SKM-1 (cell line): ENCODE measurements around the gene RAB8B.

Experiments
- DNase-seq: peaks from one replicate; lab custom pipeline; 2025; ENCODE audit not compliant: unreplicated experiment; lab: John Stamatoyannopoulos, UW

Gene RAB8B

GRCh38 chr15:63181648-63182047, 7.8 kb upstream of the RAB8B start:
- DNase-seq: no peak

DNA sequence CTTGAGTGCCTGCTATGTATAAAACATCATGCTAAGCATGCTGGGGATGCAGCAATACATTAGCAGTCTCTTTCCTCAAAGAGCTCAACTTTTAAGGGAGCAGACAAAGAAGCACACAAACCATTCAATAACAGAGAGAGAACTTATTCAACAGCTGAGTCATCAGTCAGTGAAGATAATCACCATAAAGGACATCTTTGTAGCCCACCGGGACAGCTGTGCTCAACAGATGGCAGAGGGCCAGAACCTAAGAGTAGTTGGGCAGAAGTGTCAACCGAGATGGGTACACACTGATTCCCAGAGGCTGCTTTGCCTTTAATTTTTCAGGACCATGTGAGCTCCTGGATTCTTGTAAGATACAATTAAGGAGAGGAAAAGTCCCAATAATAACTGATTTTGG, 4.2 kb upstream of the RAB8B start:
- no peak for DNase-seq

DNA sequence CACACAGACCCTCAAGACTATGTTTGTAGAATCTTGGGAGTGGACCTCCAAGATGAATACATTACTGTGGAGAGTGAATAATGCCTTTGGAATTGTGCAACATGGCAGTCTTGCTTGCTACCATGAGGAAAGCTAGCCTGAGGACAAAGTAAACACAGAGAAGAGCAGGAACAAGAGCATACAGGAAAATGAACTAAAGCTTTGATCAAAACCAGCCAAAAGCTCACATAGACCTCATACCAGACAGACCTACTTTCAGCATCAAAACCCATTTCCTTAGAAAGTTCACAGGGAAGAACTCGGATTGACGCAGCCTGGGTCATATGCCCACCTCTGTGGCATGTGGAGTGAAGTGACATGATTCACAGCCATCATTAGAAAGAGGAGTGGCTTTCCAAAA, 3.3 kb upstream of the RAB8B start:
- DNase-seq: no peak

DNA sequence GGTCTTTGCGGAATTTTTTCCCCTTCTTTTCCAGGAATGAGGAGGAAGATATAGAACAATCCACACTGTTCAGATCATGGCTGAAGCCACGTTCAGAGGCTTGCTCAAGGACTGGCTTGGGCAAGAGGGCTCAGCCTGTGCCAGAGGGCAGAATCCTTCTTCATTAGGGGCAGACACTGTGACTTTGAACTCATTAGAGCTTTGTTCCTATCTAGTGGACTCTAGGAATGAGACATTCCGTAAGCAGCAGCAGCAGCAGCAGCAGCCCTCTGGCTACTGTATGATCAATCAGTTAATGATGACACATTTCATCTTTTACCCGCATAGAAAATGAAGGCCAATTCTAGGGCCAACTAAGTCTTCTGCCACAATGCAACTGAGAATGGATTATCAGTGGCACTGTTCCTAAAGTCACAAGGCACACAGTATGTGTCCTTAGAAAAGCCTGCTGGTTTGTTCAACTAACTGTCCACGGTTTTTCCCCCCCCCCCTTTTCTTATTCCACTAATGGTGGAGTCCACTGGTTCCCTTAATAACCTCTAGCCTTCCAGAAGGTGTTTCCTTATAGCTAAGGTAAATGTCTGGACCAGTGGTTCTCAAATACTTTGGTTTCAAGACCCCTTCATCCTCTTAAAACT, 1.7 kb upstream of the RAB8B start:
- no peak for DNase-seq

GRCh38 chr15:63188247-63188925, 1.0 kb upstream of the RAB8B start:
- DNase-seq: no peak

DNA sequence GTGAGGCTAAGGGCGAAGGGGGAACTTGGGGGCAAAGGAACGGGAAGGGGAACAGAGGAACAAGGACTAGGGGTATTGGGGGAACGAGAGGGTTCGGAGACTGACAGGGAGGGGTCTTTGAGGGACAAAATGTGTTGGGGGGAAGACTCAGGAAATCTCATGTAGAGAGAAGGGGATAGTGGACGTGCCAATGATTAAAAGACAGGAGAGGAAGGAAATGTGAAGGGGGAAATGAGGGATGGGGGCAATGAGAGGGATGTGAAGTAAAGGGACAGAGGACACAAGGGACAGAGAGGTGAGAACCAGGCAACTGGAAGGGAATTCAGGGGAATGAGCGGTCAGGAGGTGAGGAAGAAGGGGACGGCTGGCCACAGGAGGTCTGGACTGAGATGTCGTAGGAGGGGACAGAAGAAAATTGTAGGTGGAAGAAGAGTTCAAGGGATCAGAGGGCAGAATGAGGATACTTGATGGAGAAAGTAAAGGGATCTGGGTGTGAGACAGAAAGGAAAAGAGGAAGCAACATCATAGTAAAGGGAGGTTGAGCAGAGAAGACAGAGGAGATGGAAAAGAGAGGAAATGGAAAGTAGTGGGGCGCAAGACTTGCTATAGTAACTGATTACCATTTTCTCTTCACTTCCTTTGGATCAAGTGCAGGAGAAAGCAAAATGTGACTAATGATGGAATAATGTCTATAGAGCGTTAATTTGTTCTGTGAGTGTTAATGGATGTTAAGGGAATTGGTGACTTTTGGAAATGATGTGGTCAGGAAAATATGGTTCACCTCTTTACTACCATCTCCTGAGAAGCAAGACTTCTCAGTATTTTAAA, 749 bp downstream of the RAB8B start:
- DNase-seq: peak; percentile 60

GRCh38 chr15:63190769-63191649, 1.6 kb downstream of the RAB8B start:
- no peak for DNase-seq

GRCh38 chr15:63191895-63192618, 2.7 kb downstream of the RAB8B start:
- DNase-seq: no peak

DNA sequence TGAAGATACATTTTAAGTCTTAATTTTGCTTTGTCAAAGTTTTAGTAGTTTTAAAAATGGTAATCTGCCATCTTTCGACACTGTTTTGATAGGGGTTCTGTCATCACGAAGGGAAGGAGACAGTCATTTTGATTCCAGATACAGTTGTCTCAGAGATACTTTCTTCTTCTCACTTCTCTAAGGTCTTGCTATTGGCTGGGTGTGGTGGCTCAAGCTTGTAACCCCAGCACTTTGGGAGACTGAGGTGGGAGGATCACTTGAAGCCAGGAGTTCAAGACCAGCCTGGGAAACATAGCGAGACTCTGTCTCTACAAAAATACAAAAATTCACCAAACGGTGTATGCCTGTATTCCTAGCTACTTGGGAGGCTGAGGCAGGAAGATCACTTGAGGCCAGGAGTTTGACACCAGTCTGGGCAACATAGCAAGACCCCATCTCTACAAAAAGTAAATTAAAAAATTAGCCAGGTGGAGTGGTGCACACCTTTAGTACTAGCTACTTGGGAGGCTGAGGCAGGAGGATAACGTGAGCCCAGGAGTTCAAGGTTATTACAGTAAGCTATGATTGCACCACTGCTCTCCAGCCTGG, 3.3 kb downstream of the RAB8B start:
- no peak for DNase-seq

DNA sequence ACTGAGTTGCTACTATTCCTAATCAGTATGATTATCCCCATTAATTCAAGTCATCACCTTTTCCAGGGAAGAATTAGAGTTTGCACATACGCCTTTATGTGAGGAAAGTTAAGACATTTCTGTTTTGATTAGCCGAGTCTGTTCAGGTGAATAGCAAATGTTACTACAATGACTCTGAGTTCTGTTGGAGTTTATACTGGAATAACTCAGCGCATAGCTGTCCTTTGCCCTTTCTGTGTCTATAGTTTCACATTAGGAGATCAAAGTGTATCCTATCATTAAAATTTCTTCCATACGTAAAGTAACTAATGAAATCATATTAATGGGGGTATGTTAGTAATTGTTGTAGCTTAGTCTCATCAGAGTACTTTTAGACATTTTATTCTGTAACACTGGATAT, 4.9 kb downstream of the RAB8B start:
- DNase-seq: no peak

- no peak for DNase-seq
These were observed 5.6 kb downstream of the RAB8B start for GRCh38 chr15:63194880-63195568.

- peak; percentile 18 for DNase-seq
These were observed 6.2 kb downstream of the RAB8B start for GRCh38 chr15:63195569-63196015.

DNA sequence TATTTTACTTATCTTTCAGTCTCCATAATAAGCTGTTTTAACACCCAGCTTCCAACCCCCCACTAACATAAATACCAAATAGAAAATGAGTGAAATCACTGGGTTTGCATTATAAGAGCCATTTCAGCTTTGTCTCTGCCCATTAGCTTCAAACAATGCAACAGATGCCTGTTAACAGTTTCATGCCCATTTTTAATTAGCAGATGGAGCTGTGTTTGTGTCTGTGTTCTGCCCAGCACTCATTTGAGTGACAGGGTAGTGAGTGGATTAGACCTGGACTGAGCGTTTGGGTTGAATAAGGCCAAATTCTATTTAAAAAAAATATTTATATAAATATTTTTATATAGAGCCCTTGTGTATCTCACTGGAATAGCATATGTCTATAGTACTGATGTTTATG, 7.4 kb downstream of the RAB8B start:
- DNase-seq: no peak

DNA sequence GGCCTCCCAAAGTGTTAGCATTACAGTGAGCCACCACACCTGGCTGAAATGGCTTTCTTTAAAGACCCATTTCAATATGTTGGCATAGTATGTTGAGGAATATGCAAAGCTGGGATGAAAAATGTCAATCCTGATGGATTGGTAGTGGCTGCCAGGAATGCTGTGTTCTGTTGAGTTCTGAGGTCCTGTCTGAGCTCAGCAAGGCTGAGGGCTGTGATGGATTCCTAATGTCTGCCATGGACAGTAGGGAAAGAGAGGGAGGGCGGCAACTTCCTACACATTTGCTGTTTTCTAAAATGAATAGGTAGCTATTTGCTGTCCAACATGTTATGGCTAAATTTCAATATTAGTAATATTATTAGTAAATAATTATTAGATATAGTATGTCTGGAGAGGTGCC, 8.2 kb downstream of the RAB8B start:
- no peak for DNase-seq

- no peak for DNase-seq
These were observed 9.2 kb downstream of the RAB8B start for GRCh38 chr15:63198371-63199250.

- no peak for DNase-seq
These were observed 11.3 kb downstream of the RAB8B start for GRCh38 chr15:63200464-63201249.

DNA sequence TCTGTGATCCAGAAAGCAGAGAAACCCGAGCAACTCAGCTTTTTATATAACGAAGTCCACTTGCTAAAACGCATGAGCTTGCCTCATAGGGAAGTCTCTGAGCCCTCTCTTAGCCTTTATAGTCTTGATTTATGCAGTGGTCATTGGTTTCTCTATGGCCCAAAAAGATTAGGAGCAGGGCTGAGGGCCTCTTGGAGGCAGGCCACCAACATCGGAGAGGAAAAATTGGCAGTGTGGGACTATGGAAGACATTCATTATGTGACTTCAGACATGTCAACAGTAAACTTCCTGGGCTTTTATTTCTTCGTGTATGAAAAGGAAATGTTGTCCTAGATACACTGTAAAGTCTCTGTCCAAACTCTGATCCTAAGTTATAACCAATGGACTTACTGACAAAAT, 13.5 kb downstream of the RAB8B start:
- DNase-seq: no peak
